ENCODE measurements around the gene TRIM71.

DNA sequence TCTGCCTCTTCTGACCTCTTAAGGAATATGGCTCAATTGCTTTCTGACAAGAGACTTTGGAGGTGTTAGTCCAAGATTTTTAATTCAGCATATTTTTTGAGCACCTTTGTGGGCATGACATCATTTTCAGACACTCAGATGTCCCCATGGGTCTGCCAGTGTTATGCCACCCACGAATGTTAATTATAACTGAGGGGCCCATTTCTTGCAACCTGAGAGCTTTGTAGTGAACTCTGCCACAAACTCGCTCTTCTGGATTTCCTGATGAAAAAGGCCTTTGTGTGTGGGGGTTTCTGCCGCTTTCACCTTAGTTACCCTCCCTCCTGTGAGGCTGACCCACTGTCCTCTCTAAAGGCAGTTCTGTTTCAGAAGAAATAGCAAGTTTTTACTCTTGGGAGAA lies 69.1 kb downstream of the TRIM71 start:
- TF ChIP-seq, protein P1, sequence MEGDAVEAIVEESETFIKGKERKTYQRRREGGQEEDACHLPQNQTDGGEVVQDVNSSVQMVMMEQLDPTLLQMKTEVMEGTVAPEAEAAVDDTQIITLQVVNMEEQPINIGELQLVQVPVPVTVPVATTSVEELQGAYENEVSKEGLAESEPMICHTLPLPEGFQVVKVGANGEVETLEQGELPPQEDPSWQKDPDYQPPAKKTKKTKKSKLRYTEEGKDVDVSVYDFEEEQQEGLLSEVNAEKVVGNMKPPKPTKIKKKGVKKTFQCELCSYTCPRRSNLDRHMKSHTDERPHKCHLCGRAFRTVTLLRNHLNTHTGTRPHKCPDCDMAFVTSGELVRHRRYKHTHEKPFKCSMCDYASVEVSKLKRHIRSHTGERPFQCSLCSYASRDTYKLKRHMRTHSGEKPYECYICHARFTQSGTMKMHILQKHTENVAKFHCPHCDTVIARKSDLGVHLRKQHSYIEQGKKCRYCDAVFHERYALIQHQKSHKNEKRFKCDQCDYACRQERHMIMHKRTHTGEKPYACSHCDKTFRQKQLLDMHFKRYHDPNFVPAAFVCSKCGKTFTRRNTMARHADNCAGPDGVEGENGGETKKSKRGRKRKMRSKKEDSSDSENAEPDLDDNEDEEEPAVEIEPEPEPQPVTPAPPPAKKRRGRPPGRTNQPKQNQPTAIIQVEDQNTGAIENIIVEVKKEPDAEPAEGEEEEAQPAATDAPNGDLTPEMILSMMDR (tag by site-specific recombination; IDR thresholded peaks at IDR 0.05): no peak
- TF ChIP-seq, protein P2, sequence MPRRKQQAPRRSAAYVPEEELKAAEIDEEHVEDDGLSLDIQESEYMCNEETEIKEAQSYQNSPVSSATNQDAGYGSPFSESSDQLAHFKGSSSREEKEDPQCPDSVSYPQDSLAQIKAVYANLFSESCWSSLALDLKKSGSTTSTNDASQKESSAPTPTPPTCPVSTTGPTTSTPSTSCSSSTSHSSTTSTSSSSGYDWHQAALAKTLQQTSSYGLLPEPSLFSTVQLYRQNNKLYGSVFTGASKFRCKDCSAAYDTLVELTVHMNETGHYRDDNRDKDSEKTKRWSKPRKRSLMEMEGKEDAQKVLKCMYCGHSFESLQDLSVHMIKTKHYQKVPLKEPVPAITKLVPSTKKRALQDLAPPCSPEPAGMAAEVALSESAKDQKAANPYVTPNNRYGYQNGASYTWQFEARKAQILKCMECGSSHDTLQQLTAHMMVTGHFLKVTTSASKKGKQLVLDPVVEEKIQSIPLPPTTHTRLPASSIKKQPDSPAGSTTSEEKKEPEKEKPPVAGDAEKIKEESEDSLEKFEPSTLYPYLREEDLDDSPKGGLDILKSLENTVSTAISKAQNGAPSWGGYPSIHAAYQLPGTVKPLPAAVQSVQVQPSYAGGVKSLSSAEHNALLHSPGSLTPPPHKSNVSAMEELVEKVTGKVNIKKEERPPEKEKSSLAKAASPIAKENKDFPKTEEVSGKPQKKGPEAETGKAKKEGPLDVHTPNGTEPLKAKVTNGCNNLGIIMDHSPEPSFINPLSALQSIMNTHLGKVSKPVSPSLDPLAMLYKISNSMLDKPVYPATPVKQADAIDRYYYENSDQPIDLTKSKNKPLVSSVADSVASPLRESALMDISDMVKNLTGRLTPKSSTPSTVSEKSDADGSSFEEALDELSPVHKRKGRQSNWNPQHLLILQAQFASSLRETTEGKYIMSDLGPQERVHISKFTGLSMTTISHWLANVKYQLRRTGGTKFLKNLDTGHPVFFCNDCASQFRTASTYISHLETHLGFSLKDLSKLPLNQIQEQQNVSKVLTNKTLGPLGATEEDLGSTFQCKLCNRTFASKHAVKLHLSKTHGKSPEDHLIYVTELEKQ (tag by site-specific recombination; IDR thresholded peaks at IDR 0.05; ENCODE audit: borderline replicate concordance): no peak
- TF ChIP-seq SETDB1 (IDR thresholded peaks at IDR 0.05; ENCODE audit: insufficient read length, low read length) (no peak), ZNF146 (tag by site-specific recombination; IDR thresholded peaks at IDR 0.05) (no peak), ZNF423 (tag by site-specific recombination; IDR thresholded peaks at IDR 0.05) (no peak), ZNF776 (tag by site-specific recombination; IDR thresholded peaks at IDR 0.05; ENCODE audit: borderline replicate concordance) (no peak), GLI4 (tag by site-specific recombination; IDR thresholded peaks at IDR 0.05) (no peak), ZBTB17 (tag by site-specific recombination; IDR thresholded peaks at IDR 0.05) (no peak), ZXDB (tag by site-specific recombination; IDR thresholded peaks at IDR 0.05) (no peak)
- TF ChIP-seq, protein P3, sequence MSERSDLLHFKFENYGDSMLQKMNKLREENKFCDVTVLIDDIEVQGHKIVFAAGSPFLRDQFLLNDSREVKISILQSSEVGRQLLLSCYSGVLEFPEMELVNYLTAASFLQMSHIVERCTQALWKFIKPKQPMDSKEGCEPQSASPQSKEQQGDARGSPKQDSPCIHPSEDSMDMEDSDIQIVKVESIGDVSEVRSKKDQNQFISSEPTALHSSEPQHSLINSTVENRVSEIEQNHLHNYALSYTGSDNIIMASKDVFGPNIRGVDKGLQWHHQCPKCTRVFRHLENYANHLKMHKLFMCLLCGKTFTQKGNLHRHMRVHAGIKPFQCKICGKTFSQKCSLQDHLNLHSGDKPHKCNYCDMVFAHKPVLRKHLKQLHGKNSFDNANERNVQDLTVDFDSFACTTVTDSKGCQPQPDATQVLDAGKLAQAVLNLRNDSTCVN (tag by site-specific recombination; optimal IDR thresholded peaks at IDR 0.05): no peak
